HG03135 (cell line): ENCODE data around the gene SMARCA4.
A peak's percentile ranks its signal among the peaks of the same experiment; 100 is the strongest.
"Not testable (repeated sequence)": the region's sequence is repeated elsewhere in the genome, so short reads cannot be mapped to it uniquely, and the experiment has no call there.

ENCODE experiments used
- ATAC-seq: cut with Tn5 transposase; IDR thresholded peaks from one replicate; pipeline ENCODE4 v1.9.1; 2021; ENCODE audit warnings: mild to moderate bottlenecking, moderate library complexity; ENCODE audit not compliant: unreplicated experiment

SMARCA4 gene

GRCh38 chr19:10928563-10929401 lies 32.0 kb upstream of the SMARCA4 start, which contains the start of the genes TIMM29 and YIPF2:
TIMM29 (plus strand) TSS chr19:10928811; CDS start chr19:10928823, 12 bp downstream.
YIPF2 (minus strand) TSS chr19:10928639; CDS start chr19:10928410, 229 bp downstream.
- peak; percentile 87 for ATAC-seq

DNA sequence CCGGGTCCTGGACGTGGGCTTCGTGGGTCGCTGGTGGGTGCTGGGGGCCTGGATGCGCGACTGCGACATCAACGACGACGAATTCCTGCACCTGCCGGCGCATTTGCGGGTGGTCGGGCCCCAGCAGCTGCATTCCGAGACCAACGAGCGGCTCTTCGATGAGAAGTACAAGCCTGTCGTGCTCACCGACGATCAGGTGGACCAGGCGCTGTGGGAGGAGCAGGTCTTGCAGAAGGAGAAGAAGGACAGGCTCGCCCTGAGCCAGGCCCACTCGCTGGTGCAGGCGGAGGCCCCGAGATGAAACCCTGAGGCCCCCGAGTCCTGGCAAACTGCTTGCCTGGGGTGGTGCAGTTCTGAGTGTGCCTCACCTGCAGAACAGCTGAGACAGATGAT lies 31.4 kb upstream of the SMARCA4 start:
- no peak for ATAC-seq

GRCh38 chr19:10935371-10936059 lies 25.3 kb upstream of the SMARCA4 start:
- no peak for ATAC-seq

DNA sequence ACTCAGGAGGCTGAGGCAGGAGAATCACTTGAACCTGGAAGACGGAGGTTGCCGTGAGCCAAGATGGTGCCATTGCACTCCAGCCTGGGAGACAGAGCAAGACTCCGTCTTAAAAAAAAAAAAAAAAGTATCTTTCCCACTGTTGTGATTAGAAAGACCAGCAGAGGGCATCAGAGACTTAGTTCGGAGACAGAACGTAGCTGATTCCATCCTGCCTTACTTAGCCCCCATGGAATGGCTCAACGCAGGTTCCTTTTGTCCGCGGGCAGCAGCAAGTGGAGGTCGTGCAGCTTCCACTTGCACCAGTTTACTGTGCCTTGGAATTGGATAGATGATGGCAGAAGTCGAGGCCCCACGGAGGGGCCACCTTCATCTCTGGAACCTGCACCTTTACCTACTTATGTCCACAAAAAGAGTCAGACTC lies 24.2 kb upstream of the SMARCA4 start:
- no peak for ATAC-seq

GRCh38 chr19:10941649-10942048 lies 19.2 kb upstream of the SMARCA4 start:
- not testable (repeated sequence) for ATAC-seq

DNA sequence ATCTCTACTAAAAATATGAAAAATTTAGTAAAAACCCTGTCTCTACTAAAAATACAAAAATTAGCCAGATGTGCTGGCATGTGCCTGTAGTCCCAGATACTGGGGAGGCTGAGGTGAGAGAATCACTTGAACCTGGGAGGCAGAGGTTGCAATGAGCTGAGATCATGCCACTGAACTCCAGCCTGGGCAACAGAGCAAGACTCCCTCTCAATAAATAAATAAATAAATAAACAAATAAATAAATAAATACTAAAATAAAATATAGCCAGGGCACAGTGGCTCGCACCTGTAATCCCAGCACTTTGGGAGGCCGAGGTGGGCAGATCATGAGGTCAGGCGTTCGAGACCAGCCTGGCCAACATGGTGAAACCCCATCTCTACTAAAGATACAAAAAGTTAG lies 17.4 kb upstream of the SMARCA4 start:
- ATAC-seq: not testable (repeated sequence)

GRCh38 chr19:10945264-10945663 lies 15.6 kb upstream of the SMARCA4 start:
- ATAC-seq: no peak

DNA sequence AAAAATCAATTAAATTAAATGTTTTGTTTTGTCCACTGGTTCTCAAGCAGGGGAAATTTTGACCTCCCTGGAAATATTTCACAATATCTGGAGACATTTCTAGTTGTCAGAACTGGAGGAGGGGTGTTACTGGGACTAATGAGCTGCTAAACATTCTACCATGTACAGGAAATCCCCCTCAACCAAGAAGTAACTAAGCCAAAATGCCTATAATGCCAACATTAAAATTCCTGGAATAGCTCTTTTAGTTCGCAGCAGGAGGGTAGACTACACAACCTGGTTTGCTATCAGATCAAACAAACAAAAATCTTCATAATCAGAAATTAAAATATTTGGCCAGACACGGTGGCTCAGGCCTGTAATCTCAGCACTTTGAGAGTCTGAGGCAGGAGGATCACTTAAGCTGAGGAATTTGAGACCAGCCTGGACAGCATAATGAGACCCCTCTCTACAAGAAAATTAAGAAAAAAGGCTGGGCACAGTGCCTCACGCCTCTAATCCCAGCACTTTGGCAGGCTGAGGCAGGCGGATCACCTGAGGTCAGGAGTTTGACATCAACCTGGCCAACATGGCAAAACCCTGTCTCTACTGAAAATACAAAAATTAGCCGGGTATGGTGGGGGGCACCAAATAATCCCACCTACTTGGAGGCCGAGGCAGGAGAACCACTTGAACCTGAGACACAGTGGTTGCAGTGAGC lies 13.7 kb upstream of the SMARCA4 start:
- no peak for ATAC-seq

DNA sequence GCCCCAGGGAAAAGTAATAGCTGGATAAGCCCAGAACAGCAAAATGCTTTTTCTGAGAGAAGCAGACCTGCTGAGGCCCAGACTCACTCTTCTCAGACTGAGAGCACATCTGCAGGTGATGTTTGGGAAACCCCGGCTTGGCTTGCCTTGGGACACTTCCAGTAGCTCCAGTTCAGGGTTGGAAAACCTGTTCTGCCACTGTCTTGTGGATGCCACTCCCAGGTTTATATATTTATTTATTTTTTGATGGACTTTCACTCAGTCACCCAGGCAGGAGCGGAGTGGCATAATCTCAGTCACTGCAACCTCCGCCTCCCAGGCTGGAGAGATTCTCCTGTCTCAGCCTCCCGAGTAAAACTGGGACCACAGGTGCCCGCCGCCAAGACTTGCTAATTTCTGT lies 8.0 kb upstream of the SMARCA4 start:
- ATAC-seq: no peak

- not testable (repeated sequence) for ATAC-seq
Observed at GRCh38 chr19:10959277-10959968, 1.4 kb upstream of the SMARCA4 start.

GRCh38 chr19:10961073-10961860 lies 437 bp downstream of the SMARCA4 start:
- peak; percentile 37 for ATAC-seq

DNA sequence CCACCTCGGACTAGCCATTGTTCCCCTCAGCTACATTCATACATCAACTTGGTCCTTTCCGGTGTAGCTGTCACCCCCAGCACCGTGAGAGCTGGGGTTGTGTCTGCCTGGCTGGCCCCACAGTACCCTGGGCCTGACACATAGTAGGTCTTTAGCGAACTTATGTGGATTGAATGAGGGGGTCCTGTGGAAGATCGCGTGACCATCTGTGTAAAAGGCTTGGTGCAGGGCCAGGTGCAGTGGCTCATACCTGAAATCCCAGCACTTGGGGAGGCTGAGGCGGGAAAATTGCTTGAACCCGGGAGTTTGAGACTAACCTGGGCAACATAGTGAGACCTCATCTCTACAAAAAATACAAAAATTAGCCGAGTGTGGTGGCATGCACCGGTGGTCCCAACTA lies 2.0 kb downstream of the SMARCA4 start:
- no peak for ATAC-seq

GRCh38 chr19:10963865-10964264 lies 3.0 kb downstream of the SMARCA4 start:
- no peak for ATAC-seq

- ATAC-seq: no peak
Observed at GRCh38 chr19:10964903-10965302, 4.1 kb downstream of the SMARCA4 start.

GRCh38 chr19:10965398-10965797 lies 4.6 kb downstream of the SMARCA4 start:
- no peak for ATAC-seq

- no peak for ATAC-seq
Observed at GRCh38 chr19:10966809-10967208, 6.0 kb downstream of the SMARCA4 start.

- ATAC-seq: no peak
Observed at GRCh38 chr19:10968527-10969135, 7.8 kb downstream of the SMARCA4 start.

- no peak for ATAC-seq
Observed at GRCh38 chr19:10971107-10971726, 10.4 kb downstream of the SMARCA4 start.
